HG03045 (cell line): Measurements from ENCODE around the gene FOXK2.

Experiments
- ATAC-seq: cut with Tn5 transposase; IDR thresholded peaks from one replicate; pipeline ENCODE4 v1.9.1; 2021; ENCODE audit warnings: mild to moderate bottlenecking, moderate library complexity; ENCODE audit not compliant: unreplicated experiment

Gene FOXK2

GRCh38 chr17:82518826-82519810 lies at the start of gene FOXK2:
Gene FOXK2, plus strand, starts transcription at chr17:82519732. Its CDS starts 157 bp downstream, at chr17:82519889.
- peak; percentile 95 for ATAC-seq

- no peak for ATAC-seq
Measured at GRCh38 chr17:82470065-82470464, 49.5 kb upstream of the FOXK2 start.

GRCh38 chr17:82474223-82475010 lies 45.1 kb upstream of the FOXK2 start:
- no peak for ATAC-seq

GRCh38 chr17:82475458-82475857 lies 44.1 kb upstream of the FOXK2 start:
- ATAC-seq: no peak

GRCh38 chr17:82477934-82478333 lies 41.6 kb upstream of the FOXK2 start:
- ATAC-seq: no peak

- no peak for ATAC-seq
Measured at GRCh38 chr17:82479602-82480001, 39.9 kb upstream of the FOXK2 start.

- no peak for ATAC-seq
Measured at GRCh38 chr17:82480318-82480717, 39.2 kb upstream of the FOXK2 start.

- ATAC-seq: no peak
Measured at GRCh38 chr17:82483204-82483660, 36.3 kb upstream of the FOXK2 start.

GRCh38 chr17:82483836-82484235 lies 35.7 kb upstream of the FOXK2 start:
- no peak for ATAC-seq

GRCh38 chr17:82486231-82487094 lies 33.1 kb upstream of the FOXK2 start:
- ATAC-seq: no peak

GRCh38 chr17:82487910-82488309 lies 31.6 kb upstream of the FOXK2 start:
- ATAC-seq: no peak

GRCh38 chr17:82489117-82489516 lies 30.4 kb upstream of the FOXK2 start:
- no peak for ATAC-seq

- no peak for ATAC-seq
Measured at GRCh38 chr17:82489851-82490511, 29.6 kb upstream of the FOXK2 start.

GRCh38 chr17:82490512-82491195 lies 28.9 kb upstream of the FOXK2 start:
- no peak for ATAC-seq

GRCh38 chr17:82491196-82491530 lies 28.4 kb upstream of the FOXK2 start:
- ATAC-seq: no peak

GRCh38 chr17:82491533-82491932 lies 28.0 kb upstream of the FOXK2 start:
- no peak for ATAC-seq

GRCh38 chr17:82492643-82493225 lies 26.8 kb upstream of the FOXK2 start:
- ATAC-seq: no peak

- ATAC-seq: no peak
Measured at GRCh38 chr17:82493226-82493781, 26.2 kb upstream of the FOXK2 start.
